H9 (cell line): ENCODE data around the gene C1orf226. TPM values are rescaled to one million over a fixed set of nuclear protein-coding genes. Genes with fewer than 3 reads are reported as not detected.

Experiments
- DNase-seq: peaks from one replicate; pipeline ENCODE4 v3.0.0-alpha.2; 2017
- H2AFZ ChIP-seq: one replicate; pipeline ENCODE4 v1.6.1; 2013; ENCODE audit warnings: mild to moderate bottlenecking, low read length, control low read depth, moderate library complexity
- H2AK5ac ChIP-seq: 2 replicates; pipeline ENCODE4 v1.6.1; 2013; ENCODE audit warnings: low read length, control low read depth, mixed read lengths; ENCODE audit not compliant: insufficient read length
- H2BK120ac ChIP-seq: one replicate; pipeline ENCODE4 v1.6.1; 2013; ENCODE audit warnings: low read depth, mild to moderate bottlenecking, low read length, control low read depth, inconsistent platforms; ENCODE audit not compliant: poor library complexity, severe bottlenecking
- H2BK12ac ChIP-seq: 2 replicates; pipeline ENCODE4 v1.6.1; 2013; ENCODE audit warnings: low read length, control low read depth, mixed read lengths, low read depth; ENCODE audit not compliant: insufficient read length
- H2BK15ac ChIP-seq: 2 replicates; pipeline ENCODE4 v1.6.1; 2013; ENCODE audit warnings: low read depth, low read length, control low read depth
- H2BK20ac ChIP-seq: one replicate; pipeline ENCODE4 v1.6.1; 2013; ENCODE audit warnings: low read depth, mild to moderate bottlenecking, low read length, control low read depth, inconsistent platforms; ENCODE audit not compliant: poor library complexity, severe bottlenecking
- H2BK5ac ChIP-seq: 2 replicates; pipeline ENCODE4 v1.6.1; 2013; ENCODE audit warnings: low read length, control low read depth, mixed read lengths; ENCODE audit not compliant: insufficient read length
- H3K14ac ChIP-seq: 2 replicates; pipeline ENCODE4 v1.6.1; 2013; ENCODE audit warnings: low read length, control low read depth; ENCODE audit not compliant: insufficient read depth
- H3K18ac ChIP-seq: 2 replicates; pipeline ENCODE4 v1.6.1; 2013; ENCODE audit warnings: low read depth, mild to moderate bottlenecking, mixed read lengths, low read length, control low read depth; ENCODE audit not compliant: insufficient read length
- H3K23ac ChIP-seq: 2 replicates; pipeline ENCODE4 v1.6.1; 2013; ENCODE audit warnings: low read length, control low read depth, mixed read lengths, low read depth; ENCODE audit not compliant: insufficient read length
- H3K23me2 ChIP-seq: 2 replicates; pipeline ENCODE4 v1.6.1; 2013; ENCODE audit warnings: low read depth, mild to moderate bottlenecking, mixed read lengths, low read length, control low read depth; ENCODE audit not compliant: insufficient read length, poor library complexity, severe bottlenecking
- H3K27ac ChIP-seq: 2 replicates; pipeline ENCODE4 v1.5.1; 2013; ENCODE audit warnings: low read length, control low read depth, mixed read lengths, low read depth; ENCODE audit not compliant: insufficient read length
- H3K27me3 ChIP-seq: 2 replicates; pipeline ENCODE4 v1.6.1; 2013; ENCODE audit warnings: low read length, control low read depth, inconsistent platforms; ENCODE audit not compliant: insufficient read depth
- H3K4ac ChIP-seq: 2 replicates; pipeline ENCODE4 v1.6.1; 2013; ENCODE audit warnings: low read depth, mild to moderate bottlenecking, control low read depth, inconsistent platforms, low read length, moderate library complexity
- H3K4me1 ChIP-seq: 2 replicates; pipeline ENCODE4 v1.6.1; 2013; ENCODE audit warnings: low read length, control low read depth, inconsistent platforms; ENCODE audit not compliant: insufficient read depth
- H3K4me2 ChIP-seq: 2 replicates; pipeline ENCODE4 v1.6.1; 2013; ENCODE audit warnings: low read length, control low read depth, mixed read lengths; ENCODE audit not compliant: insufficient read length, insufficient read depth
- H3K56ac ChIP-seq: 2 replicates; pipeline ENCODE4 v1.6.1; 2013; ENCODE audit warnings: low read depth, mild to moderate bottlenecking, mixed read lengths, low read length, control low read depth; ENCODE audit not compliant: insufficient read length
- H3K79me1 ChIP-seq: 2 replicates; pipeline ENCODE4 v1.6.1; 2013; ENCODE audit warnings: low read depth, mild to moderate bottlenecking, moderate library complexity, low read length, control low read depth, inconsistent platforms; ENCODE audit not compliant: insufficient read depth, poor library complexity, severe bottlenecking
- H3K79me2 ChIP-seq: 2 replicates; pipeline ENCODE4 v1.6.1; 2013; ENCODE audit warnings: low read length, control low read depth, inconsistent platforms; ENCODE audit not compliant: insufficient read depth
- H3K9ac ChIP-seq: 2 replicates; pipeline ENCODE4 v1.6.1; 2013; ENCODE audit warnings: low read length, control low read depth, mixed read lengths; ENCODE audit not compliant: insufficient read length; ENCODE audit errors: extremely low read depth
- H3K9me3 ChIP-seq: one replicate; pipeline ENCODE4 v1.6.1; 2013; ENCODE audit warnings: low read depth, low read length, inconsistent platforms; ENCODE audit not compliant: control insufficient read depth
- H3T11ph ChIP-seq: one replicate; pipeline ENCODE4 v1.6.1; 2013; ENCODE audit warnings: mild to moderate bottlenecking, low read length, control low read depth, inconsistent platforms
- H4K20me1 ChIP-seq: one replicate; pipeline ENCODE4 v1.6.1; 2013; ENCODE audit not compliant: control insufficient read depth, insufficient read length, insufficient read depth
- H4K5ac ChIP-seq: 2 replicates; pipeline ENCODE4 v1.6.1; 2013; ENCODE audit warnings: low read depth, mild to moderate bottlenecking, mixed read lengths, low read length, control low read depth; ENCODE audit not compliant: insufficient read length
- H4K8ac ChIP-seq: replicated peaks from 2 replicates; pipeline ENCODE4 v1.6.1; 2013; ENCODE audit warnings: low read length, control low read depth, mixed read lengths, low read depth; ENCODE audit not compliant: insufficient read length
- H4K91ac ChIP-seq: 2 replicates; pipeline ENCODE4 v1.6.1; 2013; ENCODE audit warnings: low read depth, mild to moderate bottlenecking, moderate library complexity, mixed read lengths, low read length, control low read depth; ENCODE audit not compliant: insufficient read length
- H3K27ac Mint-ChIP-seq, 3 experiments: 2 replicates in 2 of 3; 3 replicates in 1 of 3; pipeline ENCODE4 v1.8.0; 2020 to 2021; ENCODE audit warnings: mixed read lengths in 3 of 3, mild to moderate bottlenecking in 1 of 3, moderate library complexity in 1 of 3
- H3K27me3 Mint-ChIP-seq: 2 replicates; pipeline ENCODE4 v1.8.0; 2021; ENCODE audit warnings: low read depth, mild to moderate bottlenecking, moderate library complexity, mixed read lengths
- H3K36me3 Mint-ChIP-seq, 3 experiments: 2 replicates in 2 of 3; 3 replicates in 1 of 3; pipeline ENCODE4 v1.8.0; 2020 to 2021; ENCODE audit warnings: low read depth in 3 of 3, mixed read lengths in 3 of 3; ENCODE audit not compliant: insufficient read depth in 1 of 3
- H3K4me1 Mint-ChIP-seq, 2 experiments: 2 replicates each; pipeline ENCODE4 v1.8.0; 2020; ENCODE audit warnings: mixed read lengths in 2 of 2
- H3K4me3 Mint-ChIP-seq, 2 experiments: 2 replicates in 1 of 2; 3 replicates in 1 of 2; pipeline ENCODE4 v1.8.0; 2020 to 2021; ENCODE audit warnings: mild to moderate bottlenecking in 2 of 2, mixed read lengths in 2 of 2, moderate library complexity in 1 of 2
- H3K9me3 Mint-ChIP-seq, 2 experiments: 2 replicates in 1 of 2; 3 replicates in 1 of 2; pipeline ENCODE4 v1.8.0; 2020; ENCODE audit warnings: mild to moderate bottlenecking in 2 of 2, mixed read lengths in 2 of 2, moderate library complexity in 1 of 2
- WGBS: extraction: QIAGEN DNeasy Blood & Tissue Kit; methylation state at CpG from one replicate; pipeline ENCODE4 v1.1.7; 2013; ENCODE audit warnings: missing lambda C conversion rate, low lambda C conversion rate, mixed read lengths; ENCODE audit not compliant: insufficient read length; ENCODE audit errors: extremely low coverage; 5-methylcytosine and 5-hydroxymethylcytosine counted together
- total RNA-seq: library from RNA; stranded (reverse); gene quantifications from 2 replicates; pipeline ENCODE4 v1.2.1, GENCODE V29; 2021
- TF ChIP-seq, protein P1 (sequence below): fragments of 200-600 bp; sonication (generic); conservative IDR thresholded peaks from 3 replicates; pipeline ENCODE4 v1.8.0; 2021; ENCODE audit warnings: antibody characterized with exemption, mild to moderate bottlenecking

C1orf226 gene
- total RNA-seq, 1 experiment from 2014 or later, result 11.5 TPM

DNA sequence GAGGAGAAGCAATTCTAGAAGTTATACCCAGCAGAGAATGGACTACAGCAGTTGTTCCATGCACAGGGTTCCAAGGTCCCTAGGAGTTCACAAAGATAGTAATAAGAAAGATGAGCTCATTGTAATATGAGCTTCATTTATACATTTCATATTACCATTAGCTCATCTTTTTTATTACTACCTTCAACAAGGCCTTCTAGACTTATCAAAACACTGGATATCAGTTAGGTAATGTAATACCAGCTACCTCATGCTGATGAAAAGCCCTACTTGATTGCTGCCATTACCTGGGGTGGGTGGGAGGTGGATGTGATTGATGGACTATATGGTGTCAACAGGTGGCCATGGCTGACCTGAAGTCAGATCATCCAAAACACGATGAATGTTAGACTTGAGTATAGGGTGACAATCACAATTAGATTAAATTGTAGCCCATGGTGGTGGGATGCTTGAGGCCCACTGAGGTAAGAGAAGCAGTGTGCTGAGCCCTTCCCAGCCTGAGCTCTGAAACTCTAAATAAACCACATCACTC is 39.0 kb upstream of the C1orf226 start:
- H3K18ac ChIP-seq, result no peak overlapping the region
- no peak overlapping the region for H2BK12ac ChIP-seq
- no peak overlapping the region for H3K56ac ChIP-seq
- H3K9ac ChIP-seq, result no peak overlapping the region
- no peak overlapping the region for H4K5ac ChIP-seq
- no peaks in the 10 kb centered on the region for H3K27me3 Mint-ChIP-seq
- H3K27ac ChIP-seq, result no peak overlapping the region
- no peak overlapping the region for H3K4me2 ChIP-seq
- H4K8ac ChIP-seq, result no peak overlapping the region
- H2BK5ac ChIP-seq, result no peak overlapping the region
- DNase-seq, result no peak
- H2AK5ac ChIP-seq, result no peak overlapping the region
- no peak overlapping the region for H3T11ph ChIP-seq
- no peak overlapping the region for H4K91ac ChIP-seq
- H3K4me1 Mint-ChIP-seq, result no peaks in the 10 kb centered on the region
- H3K27me3 ChIP-seq, result no peaks in the 10 kb centered on the region
- H3K4me3 Mint-ChIP-seq, result no peak overlapping the region
- no peak overlapping the region for H2BK20ac ChIP-seq
- no peaks in the 10 kb centered on the region for H3K79me2 ChIP-seq
- peaks cover 5 to 15% (median 8%) of the 10 kb centered on the region in 3 experiments; a peak in 6 of 7 replicates for H3K36me3 Mint-ChIP-seq
- no CpG with 5 or more reads among the region's 1 CpG for WGBS
- H3K4ac ChIP-seq, result no peak overlapping the region
- no peaks in the 10 kb centered on the region for H4K20me1 ChIP-seq
- no peak overlapping the region for H3K27ac Mint-ChIP-seq
- TF ChIP-seq, protein P1, sequence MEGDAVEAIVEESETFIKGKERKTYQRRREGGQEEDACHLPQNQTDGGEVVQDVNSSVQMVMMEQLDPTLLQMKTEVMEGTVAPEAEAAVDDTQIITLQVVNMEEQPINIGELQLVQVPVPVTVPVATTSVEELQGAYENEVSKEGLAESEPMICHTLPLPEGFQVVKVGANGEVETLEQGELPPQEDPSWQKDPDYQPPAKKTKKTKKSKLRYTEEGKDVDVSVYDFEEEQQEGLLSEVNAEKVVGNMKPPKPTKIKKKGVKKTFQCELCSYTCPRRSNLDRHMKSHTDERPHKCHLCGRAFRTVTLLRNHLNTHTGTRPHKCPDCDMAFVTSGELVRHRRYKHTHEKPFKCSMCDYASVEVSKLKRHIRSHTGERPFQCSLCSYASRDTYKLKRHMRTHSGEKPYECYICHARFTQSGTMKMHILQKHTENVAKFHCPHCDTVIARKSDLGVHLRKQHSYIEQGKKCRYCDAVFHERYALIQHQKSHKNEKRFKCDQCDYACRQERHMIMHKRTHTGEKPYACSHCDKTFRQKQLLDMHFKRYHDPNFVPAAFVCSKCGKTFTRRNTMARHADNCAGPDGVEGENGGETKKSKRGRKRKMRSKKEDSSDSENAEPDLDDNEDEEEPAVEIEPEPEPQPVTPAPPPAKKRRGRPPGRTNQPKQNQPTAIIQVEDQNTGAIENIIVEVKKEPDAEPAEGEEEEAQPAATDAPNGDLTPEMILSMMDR, result no peak
- H3K23ac ChIP-seq, result no peak overlapping the region
- no peaks in the 10 kb centered on the region for H3K4me1 ChIP-seq
- H3K79me1 ChIP-seq, result no peaks in the 10 kb centered on the region
- no peak overlapping the region for H2AFZ ChIP-seq
- no peak overlapping the region for H2BK120ac ChIP-seq
- no peak overlapping the region for H2BK15ac ChIP-seq
- no peaks in the 10 kb centered on the region for H3K9me3 Mint-ChIP-seq
- no peaks in the 10 kb centered on the region for H3K9me3 ChIP-seq
- H3K23me2 ChIP-seq, result no peaks in the 10 kb centered on the region
- H3K14ac ChIP-seq, result no peak overlapping the region
